ENCODE measurements around the gene PPM1H.

The PPM1H gene

DNA sequence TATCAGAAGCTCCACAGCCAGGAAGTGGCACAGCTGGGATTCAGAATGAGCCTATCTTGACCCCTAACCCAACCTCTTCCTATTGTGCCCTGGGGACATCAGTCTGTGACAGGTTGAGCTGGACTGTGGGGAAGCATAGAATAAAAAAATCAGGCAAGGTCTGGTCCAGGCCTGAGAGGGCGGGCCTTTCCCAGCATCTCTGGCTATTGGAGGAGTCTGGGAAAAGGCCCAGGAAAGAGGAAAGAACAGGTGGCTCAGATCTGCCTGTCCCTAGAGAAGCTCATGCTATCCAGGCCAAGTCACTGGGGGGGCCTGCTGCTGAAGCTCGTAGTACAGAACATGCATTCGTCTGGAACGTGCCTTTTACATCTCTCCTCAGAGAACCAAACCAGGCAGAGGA, 100.5 kb downstream of the PPM1H start:
- Histone ChIP-seq H4K20me1 (ENCODE audit: insufficient read depth, low read length, poor library complexity, severe bottlenecking) (peaks cover 3% of the 10 kb centered on the region), H3K27me3 (ENCODE audit: insufficient read depth, low read length, poor library complexity, severe bottlenecking) (no peaks in the 10 kb centered on the region), H3K9me2 (replicated peaks; ENCODE audit: low read depth, low read length) (no peaks in the 10 kb centered on the region), H3K9ac (ENCODE audit: low read depth, low read length, poor library complexity, severe bottlenecking) (no peak overlapping the region), H3K4me2 (ENCODE audit: low read depth, low read length, poor library complexity, severe bottlenecking) (no peak overlapping the region), H3K4me3 (ENCODE audit: low read length, poor library complexity, severe bottlenecking) (no peak overlapping the region), H2AFZ (ENCODE audit: low read length) (no peak overlapping the region), H3K36me3 (ENCODE audit: insufficient read depth, low read length) (peaks cover 20% of the 10 kb centered on the region; the same call in 1 of the 2 replicates), H3K79me2 (ENCODE audit: insufficient read depth, low read length) (peaks cover 41% of the 10 kb centered on the region), H3K9me3 (ENCODE audit: insufficient read depth, low read depth, low read length) (no peaks in the 10 kb centered on the region), H3F3A (ENCODE audit: low read depth) (no peaks in the 10 kb centered on the region), H3K4me1 (ENCODE audit: insufficient read depth, low read length, poor library complexity, severe bottlenecking) (peaks cover 21% of the 10 kb centered on the region)
- TF ChIP-seq, protein P1, sequence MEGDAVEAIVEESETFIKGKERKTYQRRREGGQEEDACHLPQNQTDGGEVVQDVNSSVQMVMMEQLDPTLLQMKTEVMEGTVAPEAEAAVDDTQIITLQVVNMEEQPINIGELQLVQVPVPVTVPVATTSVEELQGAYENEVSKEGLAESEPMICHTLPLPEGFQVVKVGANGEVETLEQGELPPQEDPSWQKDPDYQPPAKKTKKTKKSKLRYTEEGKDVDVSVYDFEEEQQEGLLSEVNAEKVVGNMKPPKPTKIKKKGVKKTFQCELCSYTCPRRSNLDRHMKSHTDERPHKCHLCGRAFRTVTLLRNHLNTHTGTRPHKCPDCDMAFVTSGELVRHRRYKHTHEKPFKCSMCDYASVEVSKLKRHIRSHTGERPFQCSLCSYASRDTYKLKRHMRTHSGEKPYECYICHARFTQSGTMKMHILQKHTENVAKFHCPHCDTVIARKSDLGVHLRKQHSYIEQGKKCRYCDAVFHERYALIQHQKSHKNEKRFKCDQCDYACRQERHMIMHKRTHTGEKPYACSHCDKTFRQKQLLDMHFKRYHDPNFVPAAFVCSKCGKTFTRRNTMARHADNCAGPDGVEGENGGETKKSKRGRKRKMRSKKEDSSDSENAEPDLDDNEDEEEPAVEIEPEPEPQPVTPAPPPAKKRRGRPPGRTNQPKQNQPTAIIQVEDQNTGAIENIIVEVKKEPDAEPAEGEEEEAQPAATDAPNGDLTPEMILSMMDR (conservative IDR thresholded peaks at IDR 0.05; ENCODE audit: low read length): no peak
- TF ChIP-seq EZH2phosphoT487 (IDR thresholded peaks at IDR 0.05; ENCODE audit: borderline replicate concordance): no peak

DNA sequence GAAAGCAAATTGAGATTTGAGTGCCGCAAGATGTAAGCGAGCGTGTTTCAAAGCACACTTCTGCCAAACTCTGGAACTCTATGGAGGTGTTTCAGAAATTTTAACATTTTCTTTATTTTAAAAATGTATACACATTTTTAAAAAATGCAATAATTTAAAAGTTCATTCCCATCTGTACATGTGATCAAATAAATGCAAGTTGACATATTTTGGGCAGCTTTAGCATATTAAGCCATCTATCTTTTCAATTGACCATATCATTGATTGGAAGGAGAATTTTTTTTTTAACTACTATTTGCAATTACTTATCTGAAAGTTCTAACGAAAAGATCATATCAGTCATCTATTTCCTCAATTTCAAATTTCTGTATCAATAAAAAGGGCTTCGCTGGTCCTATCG, 101.3 kb downstream of the PPM1H start:
- H3F3A ChIP-seq (ENCODE audit: low read depth): no peaks in the 10 kb centered on the region
- peaks cover 3% of the 10 kb centered on the region for H4K20me1 ChIP-seq (ENCODE audit: insufficient read depth, low read length, poor library complexity, severe bottlenecking)
- H3K36me3 ChIP-seq (ENCODE audit: insufficient read depth, low read length): peaks cover 28% of the 10 kb centered on the region; the same call in 1 of the 2 replicates
- no peak overlapping the region for H3K4me3 ChIP-seq (ENCODE audit: low read length, poor library complexity, severe bottlenecking)
- H3K9me3 ChIP-seq (ENCODE audit: insufficient read depth, low read depth, low read length): no peaks in the 10 kb centered on the region
- H3K9ac ChIP-seq (ENCODE audit: low read depth, low read length, poor library complexity, severe bottlenecking): no peak overlapping the region
- H3K27me3 ChIP-seq (ENCODE audit: insufficient read depth, low read length, poor library complexity, severe bottlenecking): no peaks in the 10 kb centered on the region
- H3K4me1 ChIP-seq (ENCODE audit: insufficient read depth, low read length, poor library complexity, severe bottlenecking): peaks cover 21% of the 10 kb centered on the region
- H3K4me2 ChIP-seq (ENCODE audit: low read depth, low read length, poor library complexity, severe bottlenecking): no peak overlapping the region
- TF ChIP-seq, protein P1 (conservative IDR thresholded peaks at IDR 0.05; ENCODE audit: low read length): no peak
- TF ChIP-seq EZH2phosphoT487 (IDR thresholded peaks at IDR 0.05; ENCODE audit: borderline replicate concordance): no peak
- peaks cover 40% of the 10 kb centered on the region for H3K79me2 ChIP-seq (ENCODE audit: insufficient read depth, low read length)
- no peaks in the 10 kb centered on the region for H3K9me2 ChIP-seq (replicated peaks; ENCODE audit: low read depth, low read length)
- H2AFZ ChIP-seq (ENCODE audit: low read length): no peak overlapping the region

DNA sequence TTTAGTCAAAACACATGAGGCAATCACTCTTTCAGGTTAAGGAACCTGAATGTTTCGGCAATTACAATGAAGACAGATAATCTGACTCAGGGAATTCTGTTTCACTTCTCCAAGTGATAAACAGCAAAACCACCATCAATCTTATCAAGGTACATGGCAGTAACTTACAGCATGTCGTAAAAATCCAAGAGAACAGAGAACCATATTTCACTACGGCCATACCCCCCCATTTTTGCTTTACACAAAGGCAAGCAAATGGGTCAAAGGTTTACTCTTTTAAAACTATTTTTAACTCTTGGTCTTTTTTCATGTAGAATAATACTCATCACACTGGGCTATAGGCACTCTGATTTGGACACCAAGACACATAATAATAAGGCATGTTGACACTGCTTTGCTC, 102.4 kb downstream of the PPM1H start:
- TF ChIP-seq, protein P1 (conservative IDR thresholded peaks at IDR 0.05; ENCODE audit: low read length): no peak
- TF ChIP-seq EZH2phosphoT487 (IDR thresholded peaks at IDR 0.05; ENCODE audit: borderline replicate concordance): no peak
- Histone ChIP-seq H3F3A (ENCODE audit: low read depth) (no peaks in the 10 kb centered on the region), H3K79me2 (ENCODE audit: insufficient read depth, low read length) (peaks cover 37% of the 10 kb centered on the region), H3K4me3 (ENCODE audit: low read length, poor library complexity, severe bottlenecking) (no peak overlapping the region), H3K9ac (ENCODE audit: low read depth, low read length, poor library complexity, severe bottlenecking) (no peak overlapping the region), H3K4me1 (ENCODE audit: insufficient read depth, low read length, poor library complexity, severe bottlenecking) (peaks cover 21% of the 10 kb centered on the region), H3K27me3 (ENCODE audit: insufficient read depth, low read length, poor library complexity, severe bottlenecking) (no peaks in the 10 kb centered on the region), H3K4me2 (ENCODE audit: low read depth, low read length, poor library complexity, severe bottlenecking) (no peak overlapping the region), H3K9me3 (ENCODE audit: insufficient read depth, low read depth, low read length) (no peaks in the 10 kb centered on the region), H3K36me3 (ENCODE audit: insufficient read depth, low read length) (peaks cover 39% of the 10 kb centered on the region; the same call in 1 of the 2 replicates), H2AFZ (ENCODE audit: low read length) (no peak overlapping the region), H3K9me2 (replicated peaks; ENCODE audit: low read depth, low read length) (no peaks in the 10 kb centered on the region), H4K20me1 (ENCODE audit: insufficient read depth, low read length, poor library complexity, severe bottlenecking) (peaks cover 3% of the 10 kb centered on the region)

Measured in Loucy (cell line).